ENCODE measurements around the gene SYCP2L. TPM values are rescaled to one million over a fixed set of nuclear protein-coding genes. Genes with fewer than 3 reads are reported as not detected.
"Not testable (repeated sequence)": the region's sequence is repeated elsewhere in the genome, so short reads cannot be mapped to it uniquely, and the experiment has no call there.

Gene SYCP2L
- total and polyA plus RNA-seq, 10 of the 15 experiments (the other 5 are each of a cell fraction or from before 2014, with no cell fraction given) = 0.03 to 0.12 (median 0.04) TPM; not detected in 7

DNA sequence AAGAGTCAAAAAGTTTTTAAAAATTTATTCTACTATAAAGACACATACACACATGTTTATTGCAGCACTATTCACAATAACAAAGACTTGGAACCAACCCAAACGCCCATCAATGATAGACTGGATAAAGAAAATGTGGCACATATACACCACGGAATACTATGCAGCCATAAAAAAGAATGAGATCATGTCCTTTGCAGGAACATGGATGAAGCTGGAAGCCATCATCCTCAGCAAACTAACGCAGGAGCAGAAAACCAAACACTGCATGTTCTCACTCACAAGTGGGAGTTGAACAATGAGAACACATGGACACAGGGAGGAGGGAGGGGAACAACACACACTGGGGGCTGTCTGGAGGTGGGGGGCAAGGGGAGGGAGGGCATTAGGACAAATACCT, 20.1 kb upstream of the SYCP2L start:
- CTCF ChIA-PET; in situ Hi-C loops (cut with MboI): not testable (repeated sequence)

DNA sequence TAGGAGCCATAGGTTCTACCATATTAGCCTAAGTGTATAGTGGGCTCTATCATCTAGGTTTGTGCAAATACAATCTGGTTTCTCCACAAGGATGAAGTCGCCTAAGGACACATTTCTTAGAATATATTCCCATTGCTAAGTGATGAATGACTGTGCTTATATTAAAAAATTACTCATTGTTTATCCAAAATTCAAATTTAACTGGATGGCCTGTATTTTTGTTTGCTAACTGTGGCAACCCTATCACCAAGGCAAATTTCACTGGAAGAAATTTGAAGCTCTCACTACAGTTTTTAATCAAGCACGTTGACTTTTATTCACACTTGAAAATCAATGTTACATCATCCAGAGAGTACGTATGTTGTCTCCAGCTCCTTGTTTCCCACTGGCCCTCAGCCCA, 18.9 kb upstream of the SYCP2L start:
- WGBS (ENCODE audit: insufficient coverage, insufficient replicate concordance, low lambda C conversion rate, missing lambda C conversion rate) = 56% methylated on average over 3 of the region's 3 CpGs
- Histone ChIP-seq H3K4me2 (ENCODE audit: control insufficient read depth, insufficient read depth) (no peak overlapping the region), H2AFZ (ENCODE audit: control insufficient read depth, low read depth, low read length) (no peak overlapping the region), H3K27me3 (replicated peaks in 1 of 2; ENCODE audit: control insufficient read depth in 2 of 2, insufficient read depth in 2 of 2, low read length in 1 of 2) (no peaks in the 10 kb centered on the region; a peak in 1 of 4 replicates), H3K4me1 (ENCODE audit: control insufficient read depth, insufficient read depth, low read length) (no peaks in the 10 kb centered on the region), H3K79me2 (ENCODE audit: control insufficient read depth, insufficient read depth, low read length) (no peaks in the 10 kb centered on the region), H3K4me3 (no peak overlapping the region), H3K27ac (ENCODE audit: control insufficient read depth, insufficient read depth) (no peak overlapping the region), H3K9ac (ENCODE audit: control insufficient read depth, insufficient read depth, low read length) (no peak overlapping the region), H4K20me1 (ENCODE audit: control insufficient read depth, insufficient read depth) (no peaks in the 10 kb centered on the region), H3K9me3 (replicated peaks; ENCODE audit: control insufficient read depth, insufficient read depth, low read length) (no peaks in the 10 kb centered on the region), H3K36me3 (ENCODE audit: control insufficient read depth in 2 of 2, insufficient read depth in 2 of 2, low read length in 1 of 2) (no peaks in the 10 kb centered on the region)
- RAD21 ChIA-PET (ENCODE audit: unreplicated experiment) = interaction anchor here (0.6 kb wide), 1 partner anchor 335 kb away, joined by 4 read pairs; no protein-coding TSS in a partner anchor
- no peak for DNase-seq (ENCODE audit: low read depth, low spot score)
- BruUV-seq (replicated peaks) = no TSS peak
- intact Hi-C loops (cut with micrococcal nuclease; ENCODE audit: unreplicated experiment) = no loop called here
- POLR2A ChIA-PET = no interaction called here
- no peak for ATAC-seq
- in situ Hi-C loops (cut with MboI) = no loop called here
- CTCF ChIA-PET = no interaction called here
- SMC1A ChIA-PET (ENCODE audit: uncharacterized antibody, unreplicated experiment) = no interaction called here
- TF ChIP-seq ZSCAN29 (IDR thresholded peaks at IDR 0.05) (no peak), SUPT20H (IDR thresholded peaks at IDR 0.05; ENCODE audit: borderline replicate concordance, control insufficient read depth, low read depth, low read length) (no peak), JUND (IDR thresholded peaks at IDR 0.05; ENCODE audit: low read depth, low read length) (no peak), IKZF2 (IDR thresholded peaks at IDR 0.05) (no peak), SMAD1 (IDR thresholded peaks at IDR 0.05; ENCODE audit: low read depth, partially characterized antibody) (no peak), PAX5 (IDR thresholded peaks at IDR 0.05; ENCODE audit: borderline replicate concordance, low read depth, low read length) (no peak), TCF12 (IDR thresholded peaks at IDR 0.05; ENCODE audit: low read depth, low read length) (no peak)
- TF ChIP-seq, protein P1, sequence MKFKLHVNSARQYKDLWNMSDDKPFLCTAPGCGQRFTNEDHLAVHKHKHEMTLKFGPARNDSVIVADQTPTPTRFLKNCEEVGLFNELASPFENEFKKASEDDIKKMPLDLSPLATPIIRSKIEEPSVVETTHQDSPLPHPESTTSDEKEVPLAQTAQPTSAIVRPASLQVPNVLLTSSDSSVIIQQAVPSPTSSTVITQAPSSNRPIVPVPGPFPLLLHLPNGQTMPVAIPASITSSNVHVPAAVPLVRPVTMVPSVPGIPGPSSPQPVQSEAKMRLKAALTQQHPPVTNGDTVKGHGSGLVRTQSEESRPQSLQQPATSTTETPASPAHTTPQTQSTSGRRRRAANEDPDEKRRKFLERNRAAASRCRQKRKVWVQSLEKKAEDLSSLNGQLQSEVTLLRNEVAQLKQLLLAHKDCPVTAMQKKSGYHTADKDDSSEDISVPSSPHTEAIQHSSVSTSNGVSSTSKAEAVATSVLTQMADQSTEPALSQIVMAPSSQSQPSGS (IDR thresholded peaks at IDR 0.05; ENCODE audit: low read length) = no peak
- TF ChIP-seq, protein P2, sequence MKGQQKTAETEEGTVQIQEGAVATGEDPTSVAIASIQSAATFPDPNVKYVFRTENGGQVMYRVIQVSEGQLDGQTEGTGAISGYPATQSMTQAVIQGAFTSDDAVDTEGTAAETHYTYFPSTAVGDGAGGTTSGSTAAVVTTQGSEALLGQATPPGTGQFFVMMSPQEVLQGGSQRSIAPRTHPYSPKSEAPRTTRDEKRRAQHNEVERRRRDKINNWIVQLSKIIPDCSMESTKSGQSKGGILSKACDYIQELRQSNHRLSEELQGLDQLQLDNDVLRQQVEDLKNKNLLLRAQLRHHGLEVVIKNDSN (IDR thresholded peaks at IDR 0.05; ENCODE audit: borderline replicate concordance, extremely low read length, insufficient read depth, low read depth, low read length) = no peak
- no peak for FAIRE-seq

More for the DNA sequence above, 20.1 kb upstream of the SYCP2L start:
- H3K9me3 ChIP-seq (replicated peaks; ENCODE audit: control insufficient read depth, insufficient read depth, low read length); intact Hi-C loops (cut with micrococcal nuclease; ENCODE audit: unreplicated experiment); H3K79me2 ChIP-seq (ENCODE audit: control insufficient read depth, insufficient read depth, low read length); RAD21 ChIA-PET (ENCODE audit: unreplicated experiment); DNase-seq (ENCODE audit: low read depth, low spot score); BruUV-seq (replicated peaks); H3K27ac ChIP-seq (ENCODE audit: control insufficient read depth, insufficient read depth); SMC1A ChIA-PET (ENCODE audit: uncharacterized antibody, unreplicated experiment); H3K9ac ChIP-seq (ENCODE audit: control insufficient read depth, insufficient read depth, low read length); H3K4me2 ChIP-seq (ENCODE audit: control insufficient read depth, insufficient read depth); FAIRE-seq; POLR2A ChIA-PET; H3K36me3 ChIP-seq (ENCODE audit: control insufficient read depth in 2 of 2, insufficient read depth in 2 of 2, low read length in 1 of 2); ATAC-seq; H2AFZ ChIP-seq (ENCODE audit: control insufficient read depth, low read depth, low read length); H3K27me3 ChIP-seq (replicated peaks in 1 of 2; ENCODE audit: control insufficient read depth in 2 of 2, insufficient read depth in 2 of 2, low read length in 1 of 2); H3K4me1 ChIP-seq (ENCODE audit: control insufficient read depth, insufficient read depth, low read length); H3K4me3 ChIP-seq; H4K20me1 ChIP-seq (ENCODE audit: control insufficient read depth, insufficient read depth): not testable (repeated sequence)
- WGBS (ENCODE audit: insufficient coverage, insufficient replicate concordance, low lambda C conversion rate, missing lambda C conversion rate) = 33% methylated on average over 3 of the region's 3 CpGs

Data from GM12878 (cell line).